Measurements from ENCODE around the gene RAE1. TPM values are rescaled to one million over a fixed set of nuclear protein-coding genes. Genes with fewer than 3 reads are reported as not detected.

The RAE1 gene
- total RNA-seq, 1 donor from 2014 or later, result 59.2 TPM

DNA sequence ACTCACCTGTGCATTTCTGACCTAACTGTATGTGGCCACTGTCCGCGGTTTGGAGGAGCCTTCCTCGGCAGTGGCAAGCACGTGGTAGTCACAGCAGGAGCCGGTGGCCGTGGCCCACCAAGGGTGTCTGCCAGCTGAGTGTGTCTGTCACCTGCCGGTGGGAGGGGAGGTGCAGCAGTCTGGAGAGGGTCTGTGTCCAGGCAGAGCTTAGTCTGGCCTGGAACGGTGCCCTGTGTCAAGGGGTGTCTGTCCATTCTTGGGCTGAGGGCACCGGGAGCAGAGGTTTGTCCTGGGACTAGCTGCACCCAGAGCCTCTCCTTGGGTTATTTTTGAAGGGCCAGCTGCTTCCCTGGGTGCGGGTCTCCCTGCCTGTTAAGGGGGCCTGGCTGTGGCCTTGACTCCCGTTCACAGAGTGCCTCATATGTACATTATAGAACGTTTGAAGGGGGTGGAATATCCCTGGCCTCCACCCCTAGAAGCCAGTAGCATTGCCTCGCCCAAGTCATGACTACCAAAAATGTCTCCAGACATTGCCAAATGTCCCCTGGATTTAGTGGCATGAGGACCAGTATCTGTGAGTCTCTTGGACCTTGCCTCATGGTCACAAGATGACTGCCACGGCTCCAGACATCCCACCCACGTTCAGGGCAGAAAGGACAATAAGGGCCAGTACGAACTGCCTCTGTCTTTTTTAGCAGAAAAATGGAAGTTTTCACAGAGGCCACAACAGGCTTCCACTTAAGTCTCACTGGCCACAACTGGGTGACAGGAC lies 45.3 kb downstream of the RAE1 start:
- no peak for DNase-seq (ENCODE audit: low spot score)
- Mint-ChIP-seq H3K27me3 (ENCODE audit: insufficient read depth) (no peaks in the 10 kb centered on the region), H3K4me3 (peak overlapping the region; percentile 42), H3K36me3 (ENCODE audit: low read depth) (peaks cover 64% of the 10 kb centered on the region), H3K27ac (peak overlapping the region; percentile 23), H3K4me1 (ENCODE audit: low read depth) (peaks cover 63% of the 10 kb centered on the region), H3K9me3 (no peaks in the 10 kb centered on the region)
- intact Hi-C loops (cut with micrococcal nuclease), result loop anchor here (5.0 to 10.0 kb wide), 4 partner anchors 988 to 1768 kb away; partner anchors contain the start of genes AURKA, CSTF1, NPEPL1 and VAPB

DNA sequence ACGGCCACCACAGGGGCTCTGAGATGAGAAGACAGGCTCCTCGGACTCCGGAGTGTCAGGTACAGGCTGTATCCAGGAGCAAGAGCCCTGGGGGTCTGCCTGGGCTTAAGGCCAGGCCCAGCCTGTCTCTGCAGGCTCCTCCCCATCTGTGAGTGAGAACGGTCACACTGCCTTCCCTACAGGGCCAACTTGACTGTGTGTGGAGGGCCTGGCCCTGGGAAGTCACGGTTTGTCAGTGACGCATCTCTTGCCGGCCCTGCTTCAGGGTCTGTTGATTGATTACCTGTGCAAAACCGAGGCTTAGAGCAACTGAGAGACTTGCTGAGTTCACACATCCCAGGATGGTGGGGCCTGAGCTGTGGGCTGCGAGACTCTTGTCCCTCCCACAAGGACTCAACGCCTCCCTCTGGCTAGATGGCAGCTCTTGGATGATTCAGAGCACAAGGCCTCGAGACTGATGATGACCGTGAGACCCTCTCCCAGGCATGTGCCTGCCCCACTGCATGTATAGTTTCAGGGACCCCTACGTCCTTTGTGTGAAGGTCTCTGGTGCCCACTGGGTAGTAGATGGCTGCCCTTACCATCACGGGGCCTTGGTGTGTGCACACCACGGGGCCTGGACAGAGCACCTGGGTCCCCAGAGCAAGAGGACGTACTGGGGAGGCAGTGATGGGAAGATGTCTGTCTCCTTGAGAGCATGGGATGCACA lies 46.1 kb downstream of the RAE1 start:
- Mint-ChIP-seq H3K4me3 (peak overlapping the region; percentile 80), H3K9me3 (no peaks in the 10 kb centered on the region), H3K27ac (peak overlapping the region; percentile 94), H3K4me1 (ENCODE audit: low read depth) (peaks cover 68% of the 10 kb centered on the region), H3K36me3 (ENCODE audit: low read depth) (peaks cover 70% of the 10 kb centered on the region), H3K27me3 (ENCODE audit: insufficient read depth) (no peaks in the 10 kb centered on the region)
- DNase-seq (ENCODE audit: low spot score), result no peak
- intact Hi-C loops (cut with micrococcal nuclease), result loop anchor here (5.0 to 10.0 kb wide), 4 partner anchors 988 to 1768 kb away; partner anchors contain the start of genes AURKA, CSTF1, NPEPL1 and VAPB

DNA sequence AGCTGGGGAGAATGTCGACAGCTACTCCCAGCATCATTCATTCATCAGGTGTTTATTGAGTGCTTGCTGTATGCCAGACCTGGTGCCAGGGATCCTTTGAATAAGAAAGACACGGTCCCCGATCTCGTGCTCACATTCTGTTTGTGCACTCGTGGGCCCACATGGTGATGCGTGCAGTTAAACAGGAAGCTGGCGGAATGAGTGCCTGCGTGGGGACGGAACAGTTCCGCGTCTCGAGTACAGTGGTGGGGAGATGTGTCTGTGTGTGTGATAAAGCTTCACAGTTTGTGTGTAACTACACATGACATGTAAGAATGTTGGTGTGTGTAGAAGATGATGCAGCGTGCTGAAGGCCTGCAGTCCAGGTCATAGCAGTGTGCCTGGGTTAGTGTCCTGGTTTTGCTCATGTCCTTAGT lies 46.6 kb downstream of the RAE1 start:
- DNase-seq (ENCODE audit: low spot score), result peak; percentile 36
- peak overlapping the region; percentile 94 for H3K27ac Mint-ChIP-seq
- no peaks in the 10 kb centered on the region for H3K9me3 Mint-ChIP-seq
- peaks cover 68% of the 10 kb centered on the region for H3K4me1 Mint-ChIP-seq (ENCODE audit: low read depth)
- intact Hi-C loops (cut with micrococcal nuclease), result loop anchor here (5.0 to 10.0 kb wide), 4 partner anchors 987 to 1767 kb away; partner anchors contain the start of genes AURKA, CSTF1, NPEPL1 and VAPB
- no peaks in the 10 kb centered on the region for H3K27me3 Mint-ChIP-seq (ENCODE audit: insufficient read depth)
- peaks cover 70% of the 10 kb centered on the region for H3K36me3 Mint-ChIP-seq (ENCODE audit: low read depth)
- peak overlapping the region; percentile 80 for H3K4me3 Mint-ChIP-seq

DNA sequence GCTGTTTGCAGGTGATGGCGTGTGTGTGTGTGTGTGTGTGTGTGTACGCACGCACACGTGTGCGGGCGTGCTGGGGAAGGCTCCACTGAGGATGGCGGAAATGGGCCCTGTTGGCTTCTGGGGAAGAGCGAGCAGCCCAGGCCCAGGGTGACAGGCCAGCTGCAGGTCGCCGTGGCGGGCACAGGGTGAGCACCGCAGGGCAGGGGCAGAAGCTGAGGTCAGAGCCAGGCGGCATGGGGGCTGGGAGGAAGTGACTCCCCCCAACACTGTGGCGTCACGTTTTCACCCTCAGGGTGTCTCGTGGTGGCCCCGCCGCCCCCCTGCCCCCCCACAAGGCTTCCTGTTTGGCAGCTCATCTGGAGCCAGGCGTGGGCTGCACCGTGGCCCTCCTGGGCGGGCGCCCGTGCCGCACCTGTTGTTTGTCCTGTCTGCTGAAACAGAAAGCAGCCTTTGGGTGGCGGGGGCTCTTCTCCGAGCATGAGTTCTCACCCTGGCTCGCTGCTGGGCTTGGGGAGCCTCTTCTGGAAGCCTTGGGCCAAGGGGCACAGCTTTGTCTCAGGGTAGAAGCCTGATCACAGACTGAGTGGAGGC lies 47.3 kb downstream of the RAE1 start:
- peaks cover 69% of the 10 kb centered on the region for H3K36me3 Mint-ChIP-seq (ENCODE audit: low read depth)
- peaks cover 62% of the 10 kb centered on the region for H3K4me1 Mint-ChIP-seq (ENCODE audit: low read depth)
- no peaks in the 10 kb centered on the region for H3K9me3 Mint-ChIP-seq
- intact Hi-C loops (cut with micrococcal nuclease), result loop anchor here (5.0 to 10.0 kb wide), 4 partner anchors 986 to 1766 kb away; partner anchors contain the start of genes AURKA, CSTF1, NPEPL1 and VAPB
- no peaks in the 10 kb centered on the region for H3K27me3 Mint-ChIP-seq (ENCODE audit: insufficient read depth)
- H3K4me3 Mint-ChIP-seq, result peak overlapping the region; percentile 85
- peak overlapping the region; percentile 94 for H3K27ac Mint-ChIP-seq
- DNase-seq (ENCODE audit: low spot score), result peak; percentile 69

DNA sequence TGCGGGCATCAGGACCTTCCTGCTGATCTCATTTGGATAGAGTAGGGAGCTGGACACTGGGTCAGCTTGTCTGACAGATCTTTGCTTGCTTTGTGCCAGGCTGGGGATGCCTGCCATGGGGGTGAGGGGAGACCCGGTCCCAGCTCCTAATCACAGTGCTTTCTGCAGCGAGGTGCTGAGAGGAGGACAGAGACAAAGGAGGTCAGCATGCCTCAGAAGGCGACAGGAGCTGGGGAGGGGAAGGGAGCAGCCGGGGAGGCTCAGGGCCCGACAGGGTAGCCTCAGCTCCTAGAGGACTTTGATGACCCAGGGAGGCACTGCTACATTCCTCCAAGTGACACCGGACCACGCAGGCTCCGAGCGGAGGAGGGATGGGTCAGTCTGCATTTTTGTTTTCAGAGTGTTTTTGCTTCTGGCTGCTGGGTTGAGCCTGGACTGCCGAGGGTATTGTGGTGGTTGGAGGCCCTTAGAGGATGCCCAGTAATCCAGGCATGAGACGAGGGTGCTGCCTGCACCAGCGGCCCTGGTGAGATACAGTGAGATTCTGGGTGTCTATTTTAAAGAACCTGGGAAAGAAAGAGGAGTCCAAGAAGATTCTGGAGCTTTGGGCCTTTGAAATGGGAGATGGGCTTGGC lies 48.0 kb downstream of the RAE1 start:
- no peak for DNase-seq (ENCODE audit: low spot score)
- H3K4me3 Mint-ChIP-seq, result peak overlapping the region; percentile 85
- H3K27ac Mint-ChIP-seq, result peak overlapping the region; percentile 94
- H3K4me1 Mint-ChIP-seq (ENCODE audit: low read depth), result peaks cover 56% of the 10 kb centered on the region
- intact Hi-C loops (cut with micrococcal nuclease), result loop anchor here (1.0 to 10.0 kb wide), 5 partner anchors 9 to 1766 kb away; partner anchors contain the start of genes AURKA, CSTF1, NPEPL1 and VAPB
- no peaks in the 10 kb centered on the region for H3K27me3 Mint-ChIP-seq (ENCODE audit: insufficient read depth)
- no peaks in the 10 kb centered on the region for H3K9me3 Mint-ChIP-seq
- H3K36me3 Mint-ChIP-seq (ENCODE audit: low read depth), result peaks cover 65% of the 10 kb centered on the region

DNA sequence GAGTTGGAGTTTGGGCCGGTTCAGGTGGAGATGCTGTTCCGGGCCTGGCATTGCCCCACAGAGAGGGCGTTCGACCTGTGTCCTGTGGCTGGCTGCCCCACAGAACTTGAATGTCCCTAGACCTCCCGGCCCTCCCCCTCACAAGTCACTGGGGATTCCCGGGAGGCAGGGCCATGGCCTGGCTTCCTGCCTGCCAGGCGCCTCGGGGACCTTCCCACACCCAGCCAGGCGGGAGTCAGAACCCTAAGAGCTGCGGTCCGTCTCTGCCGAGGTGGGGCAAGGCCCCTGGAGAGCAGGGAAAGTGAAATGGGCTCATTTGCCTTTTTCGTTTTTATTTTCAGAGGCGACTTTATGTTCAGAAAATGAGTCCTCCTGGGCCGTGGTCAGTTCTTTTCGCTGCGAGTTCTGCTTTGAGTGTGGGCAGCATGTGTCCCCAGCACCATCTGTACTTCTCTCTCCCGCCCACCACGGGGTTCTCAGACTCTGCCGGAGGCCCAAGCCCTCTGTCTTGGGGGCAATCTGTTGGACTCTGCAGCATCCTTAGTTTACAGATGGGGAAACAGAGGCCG lies 48.6 kb downstream of the RAE1 start:
- intact Hi-C loops (cut with micrococcal nuclease), result loop anchor here (1.0 to 10.0 kb wide), 5 partner anchors 9 to 1765 kb away; partner anchors contain the start of genes AURKA, CSTF1, NPEPL1 and VAPB
- Mint-ChIP-seq H3K36me3 (ENCODE audit: low read depth) (peaks cover 58% of the 10 kb centered on the region), H3K4me3 (peak overlapping the region; percentile 85), H3K27me3 (ENCODE audit: insufficient read depth) (no peaks in the 10 kb centered on the region), H3K4me1 (ENCODE audit: low read depth) (peaks cover 53% of the 10 kb centered on the region), H3K27ac (peak overlapping the region; percentile 94), H3K9me3 (no peaks in the 10 kb centered on the region)
- peak; percentile 45 for DNase-seq (ENCODE audit: low spot score)

DNA sequence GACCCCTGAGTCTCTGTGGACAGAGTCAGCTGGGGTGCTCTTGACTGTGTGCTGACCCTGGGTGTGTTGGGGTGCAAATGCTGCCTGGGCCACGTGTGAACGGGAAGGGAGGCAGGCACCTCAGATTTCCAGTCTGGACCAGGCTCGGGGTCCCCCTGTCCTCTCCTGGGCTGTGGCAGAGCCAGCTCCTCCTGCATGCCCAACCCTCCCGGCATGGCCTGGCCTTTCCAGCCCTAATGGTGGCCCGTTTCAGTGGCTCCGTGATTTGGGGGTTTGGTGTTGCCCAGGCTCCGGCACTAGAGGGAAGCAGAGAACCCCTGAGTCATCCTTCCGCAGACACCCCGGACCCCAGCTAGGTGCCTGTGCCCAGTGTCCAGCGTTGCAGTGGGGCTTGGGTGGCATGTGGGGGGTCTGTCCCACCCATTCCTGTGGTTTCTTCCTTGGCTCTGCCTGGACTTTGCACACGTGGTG lies 49.2 kb downstream of the RAE1 start:
- peak overlapping the region; percentile 85 for H3K4me3 Mint-ChIP-seq
- H3K27ac Mint-ChIP-seq, result no peak overlapping the region
- no peaks in the 10 kb centered on the region for H3K9me3 Mint-ChIP-seq
- intact Hi-C loops (cut with micrococcal nuclease), result no loop called here
- no peak for DNase-seq (ENCODE audit: low spot score)
- H3K4me1 Mint-ChIP-seq (ENCODE audit: low read depth), result peaks cover 53% of the 10 kb centered on the region
- peaks cover 54% of the 10 kb centered on the region for H3K36me3 Mint-ChIP-seq (ENCODE audit: low read depth)
- H3K27me3 Mint-ChIP-seq (ENCODE audit: insufficient read depth), result no peaks in the 10 kb centered on the region

DNA sequence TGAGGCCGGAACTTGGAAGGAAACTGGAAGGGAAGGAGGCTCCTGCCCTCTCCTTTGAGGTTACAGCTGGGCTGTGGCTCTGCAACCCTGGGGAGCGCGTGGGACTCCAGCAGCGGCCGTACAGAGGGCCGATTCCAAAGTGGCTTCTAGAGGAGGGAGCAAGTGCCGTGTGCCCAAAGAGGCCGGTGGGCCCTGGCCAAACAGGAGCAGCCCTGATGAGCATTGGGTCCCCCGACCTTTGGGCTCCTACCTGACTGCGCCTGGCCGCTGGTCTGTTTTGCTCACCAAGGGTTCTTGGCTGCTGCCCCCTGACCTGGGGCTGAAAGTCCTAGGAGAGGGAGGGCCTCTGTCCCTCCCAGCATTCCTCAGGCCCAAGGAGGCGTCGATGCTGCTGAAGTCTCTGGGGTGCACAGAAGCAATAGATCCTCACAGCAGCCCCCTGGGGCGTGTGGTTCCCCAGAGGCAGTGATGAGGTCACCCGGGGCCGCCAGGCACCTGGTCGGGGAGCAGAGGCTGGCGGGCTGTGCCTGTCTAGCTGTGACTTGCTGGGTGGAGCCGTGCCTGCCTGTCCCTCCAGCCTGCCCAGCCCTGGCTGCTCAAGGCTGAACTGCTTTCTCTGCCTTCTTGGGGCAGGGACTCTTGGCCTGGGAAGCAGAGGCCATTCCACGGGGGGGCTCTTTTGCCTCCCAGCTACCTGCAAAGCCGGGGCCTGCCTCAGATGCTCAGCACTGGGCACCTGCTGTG lies 49.9 kb downstream of the RAE1 start:
- Mint-ChIP-seq H3K36me3 (ENCODE audit: low read depth) (peaks cover 49% of the 10 kb centered on the region), H3K4me3 (peak overlapping the region; percentile 19), H3K27me3 (ENCODE audit: insufficient read depth) (no peaks in the 10 kb centered on the region), H3K4me1 (ENCODE audit: low read depth) (peaks cover 50% of the 10 kb centered on the region), H3K27ac (no peak overlapping the region), H3K9me3 (no peaks in the 10 kb centered on the region)
- intact Hi-C loops (cut with micrococcal nuclease), result no loop called here
- DNase-seq (ENCODE audit: low spot score), result no peak

DNA sequence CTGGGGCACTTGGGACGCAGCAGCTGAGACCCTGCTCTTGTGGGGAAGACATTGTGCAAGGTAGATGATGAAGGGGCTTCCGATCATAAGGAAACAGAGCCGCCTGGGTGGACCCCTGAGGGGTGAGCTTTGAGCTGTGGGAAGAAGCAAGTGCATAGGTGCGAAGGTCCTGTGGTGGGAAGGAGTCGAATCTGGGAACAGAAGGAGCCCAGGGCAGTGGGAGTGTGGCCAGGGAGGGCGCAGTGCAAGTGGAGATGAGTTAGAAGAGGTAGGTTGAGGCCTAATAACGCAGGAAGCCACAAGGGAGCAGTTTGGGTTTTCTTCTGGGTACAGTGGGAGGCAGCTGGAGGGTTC lies 50.5 kb downstream of the RAE1 start:
- Mint-ChIP-seq H3K4me1 (ENCODE audit: low read depth) (peaks cover 45% of the 10 kb centered on the region), H3K27ac (no peak overlapping the region), H3K4me3 (no peak overlapping the region), H3K36me3 (ENCODE audit: low read depth) (peaks cover 44% of the 10 kb centered on the region), H3K27me3 (ENCODE audit: insufficient read depth) (no peaks in the 10 kb centered on the region), H3K9me3 (no peaks in the 10 kb centered on the region)
- DNase-seq (ENCODE audit: low spot score), result no peak
- intact Hi-C loops (cut with micrococcal nuclease), result no loop called here

DNA sequence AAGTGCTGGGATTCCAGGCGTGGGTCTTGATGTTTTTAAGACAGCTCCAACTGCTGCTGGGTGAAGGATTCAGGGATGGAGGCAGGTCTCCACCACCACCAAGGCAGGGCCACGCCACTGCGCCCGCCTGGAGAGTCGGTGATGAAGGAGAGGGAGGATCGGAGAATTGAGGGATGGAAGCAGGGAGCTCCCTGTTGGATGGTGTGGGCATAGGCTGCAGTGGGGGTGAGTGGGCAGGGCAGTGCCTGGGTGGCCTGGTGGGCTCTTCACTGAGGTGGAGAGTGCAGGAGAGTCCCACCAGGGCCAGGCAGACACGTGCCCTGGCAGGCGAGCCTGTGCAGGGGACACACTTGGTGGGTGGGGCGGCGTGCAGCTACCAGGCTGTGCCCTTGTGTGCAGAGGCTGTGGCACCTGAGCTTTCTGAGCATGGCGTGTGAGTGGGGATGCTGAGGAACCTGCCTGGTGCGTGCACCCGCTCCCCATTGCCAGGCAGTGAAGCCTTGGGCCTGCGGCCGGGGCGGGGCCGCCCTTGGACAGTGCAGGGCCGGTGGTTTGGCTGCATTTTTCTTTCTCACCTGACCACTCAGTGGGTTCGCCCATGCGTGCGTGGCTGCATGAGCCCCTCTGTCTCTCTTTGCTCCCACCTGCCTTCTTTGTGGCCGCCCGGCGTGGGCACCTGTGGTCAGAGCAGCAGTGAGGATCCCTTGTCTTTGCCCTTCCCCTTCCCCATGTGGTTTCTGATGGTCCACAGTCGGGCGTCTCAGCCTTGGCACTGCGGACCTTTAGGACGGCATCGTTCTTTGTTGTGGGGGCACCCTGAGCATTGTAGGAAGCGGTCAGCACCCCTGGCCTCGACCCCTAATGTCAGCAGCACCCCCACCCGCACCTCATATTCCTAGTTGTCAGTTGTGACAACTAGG lies 51.4 kb downstream of the RAE1 start:
- Mint-ChIP-seq H3K36me3 (ENCODE audit: low read depth) (peaks cover 38% of the 10 kb centered on the region), H3K27ac (no peak overlapping the region), H3K4me3 (no peak overlapping the region)

DNA sequence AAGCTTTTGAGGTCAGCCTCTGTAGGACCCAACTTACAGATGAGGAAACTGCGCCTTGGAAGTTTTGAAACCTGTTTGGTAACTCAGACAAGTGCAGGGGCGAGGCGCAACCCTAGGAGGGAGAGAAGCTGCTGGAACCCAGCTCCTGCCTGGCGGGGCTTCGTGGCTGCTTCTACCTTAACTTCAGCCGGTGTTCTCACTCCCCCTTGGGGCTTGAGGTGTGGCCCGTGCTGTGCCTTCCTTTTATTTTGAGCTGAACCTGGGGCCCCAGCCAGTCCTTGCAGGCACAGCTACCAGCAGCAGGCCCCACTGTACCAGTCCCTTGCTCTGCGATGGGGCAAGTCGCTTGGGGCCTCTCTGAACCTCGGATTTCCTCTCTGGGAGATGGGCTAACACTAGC lies 52.2 kb downstream of the RAE1 start:
- Mint-ChIP-seq H3K36me3 (ENCODE audit: low read depth) (peaks cover 38% of the 10 kb centered on the region), H3K27me3 (ENCODE audit: insufficient read depth) (no peaks in the 10 kb centered on the region), H3K27ac (no peak overlapping the region), H3K4me3 (no peak overlapping the region), H3K9me3 (no peaks in the 10 kb centered on the region), H3K4me1 (ENCODE audit: low read depth) (peaks cover 28% of the 10 kb centered on the region)
- intact Hi-C loops (cut with micrococcal nuclease), result no loop called here
- no peak for DNase-seq (ENCODE audit: low spot score)

More for the DNA sequence above, 51.4 kb downstream of the RAE1 start:
- DNase-seq (ENCODE audit: low spot score), result no peak
- Mint-ChIP-seq H3K27me3 (ENCODE audit: insufficient read depth) (no peaks in the 10 kb centered on the region), H3K4me1 (ENCODE audit: low read depth) (peaks cover 36% of the 10 kb centered on the region), H3K9me3 (no peaks in the 10 kb centered on the region)
- intact Hi-C loops (cut with micrococcal nuclease), result no loop called here
